Neural crest cell (in vitro differentiated cells): ENCODE measurements around the gene AFM. TPM values are rescaled to one million over a fixed set of nuclear protein-coding genes. Genes with fewer than 3 reads are reported as not detected.

ENCODE experiments used
- DNase-seq: peaks from one replicate; pipeline ENCODE4 v3.0.0; 2021; ENCODE audit warnings: low read depth, mixed read lengths, low spot score
- H3K27ac Mint-ChIP-seq: one replicate; pipeline ENCODE4 v1.8.0; 2021; ENCODE audit warnings: mild to moderate bottlenecking, mixed read lengths; ENCODE audit not compliant: unreplicated experiment
- H3K27me3 Mint-ChIP-seq: 2 replicates; pipeline ENCODE4 v1.8.0; 2021; ENCODE audit warnings: low read depth, mild to moderate bottlenecking, mixed read lengths
- H3K36me3 Mint-ChIP-seq: 2 replicates; pipeline ENCODE4 v1.8.0; 2021; ENCODE audit warnings: low read depth, mild to moderate bottlenecking, mixed read lengths
- H3K4me1 Mint-ChIP-seq: 2 replicates; pipeline ENCODE4 v1.8.0; 2021; ENCODE audit warnings: mixed read lengths
- H3K4me3 Mint-ChIP-seq: one replicate; pipeline ENCODE4 v1.8.0; 2021; ENCODE audit warnings: mild to moderate bottlenecking, mixed read lengths
- H3K9me3 Mint-ChIP-seq: 2 replicates; pipeline ENCODE4 v1.8.0; 2021; ENCODE audit warnings: mixed read lengths
- total RNA-seq: library from RNA; stranded (reverse); gene quantifications from 2 replicates; pipeline ENCODE4 v1.2.1, GENCODE V29; 2021
- TF ChIP-seq, protein P1 (sequence below): fragments of 200-600 bp; sonication (generic); conservative IDR thresholded peaks from 2 replicates; pipeline ENCODE4 v1.5.0; 2021; ENCODE audit warnings: antibody characterized with exemption, mild to moderate bottlenecking

AFM gene
- total RNA-seq, 1 donor from 2014 or later, result not detected

GRCh38 chr4:73508651-73509050 is 27.1 kb downstream of the AFM start:
- H3K27me3 Mint-ChIP-seq, result no peaks in the 10 kb centered on the region
- H3K4me1 Mint-ChIP-seq, result no peaks in the 10 kb centered on the region
- no peak overlapping the region for H3K27ac Mint-ChIP-seq
- no peaks in the 10 kb centered on the region for H3K36me3 Mint-ChIP-seq
- H3K4me3 Mint-ChIP-seq, result no peak overlapping the region
- TF ChIP-seq, protein P1, sequence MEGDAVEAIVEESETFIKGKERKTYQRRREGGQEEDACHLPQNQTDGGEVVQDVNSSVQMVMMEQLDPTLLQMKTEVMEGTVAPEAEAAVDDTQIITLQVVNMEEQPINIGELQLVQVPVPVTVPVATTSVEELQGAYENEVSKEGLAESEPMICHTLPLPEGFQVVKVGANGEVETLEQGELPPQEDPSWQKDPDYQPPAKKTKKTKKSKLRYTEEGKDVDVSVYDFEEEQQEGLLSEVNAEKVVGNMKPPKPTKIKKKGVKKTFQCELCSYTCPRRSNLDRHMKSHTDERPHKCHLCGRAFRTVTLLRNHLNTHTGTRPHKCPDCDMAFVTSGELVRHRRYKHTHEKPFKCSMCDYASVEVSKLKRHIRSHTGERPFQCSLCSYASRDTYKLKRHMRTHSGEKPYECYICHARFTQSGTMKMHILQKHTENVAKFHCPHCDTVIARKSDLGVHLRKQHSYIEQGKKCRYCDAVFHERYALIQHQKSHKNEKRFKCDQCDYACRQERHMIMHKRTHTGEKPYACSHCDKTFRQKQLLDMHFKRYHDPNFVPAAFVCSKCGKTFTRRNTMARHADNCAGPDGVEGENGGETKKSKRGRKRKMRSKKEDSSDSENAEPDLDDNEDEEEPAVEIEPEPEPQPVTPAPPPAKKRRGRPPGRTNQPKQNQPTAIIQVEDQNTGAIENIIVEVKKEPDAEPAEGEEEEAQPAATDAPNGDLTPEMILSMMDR, result no peak
- H3K9me3 Mint-ChIP-seq, result no peaks in the 10 kb centered on the region
- no peak for DNase-seq

DNA sequence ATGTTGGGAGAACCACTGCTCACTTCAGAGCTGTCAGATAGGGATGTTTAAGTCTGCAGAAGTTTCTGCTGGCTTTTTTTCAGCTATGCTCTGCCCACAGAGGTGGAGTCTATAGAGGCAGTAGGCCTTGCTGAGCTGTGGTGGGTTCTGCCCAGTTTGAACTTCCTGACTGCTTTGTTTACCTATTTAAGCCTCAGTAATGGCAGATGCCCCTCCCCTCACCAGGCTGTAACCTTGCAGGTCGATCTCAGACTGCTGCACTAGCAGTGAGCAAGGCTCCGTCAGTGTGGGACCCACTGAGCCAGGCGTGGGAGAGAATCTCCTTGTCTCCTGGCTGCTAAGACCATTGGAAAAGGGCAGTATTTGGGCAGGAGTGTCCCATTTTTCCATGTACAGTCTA is 36.8 kb downstream of the AFM start:
- peaks cover 9% of the 10 kb centered on the region for H3K27me3 Mint-ChIP-seq
- no peaks in the 10 kb centered on the region for H3K4me1 Mint-ChIP-seq
- no peak for DNase-seq
- H3K36me3 Mint-ChIP-seq, result no peaks in the 10 kb centered on the region
- TF ChIP-seq, protein P1, result no peak
- H3K4me3 Mint-ChIP-seq, result no peak overlapping the region
- H3K9me3 Mint-ChIP-seq, result peaks cover 5% of the 10 kb centered on the region
- H3K27ac Mint-ChIP-seq, result no peak overlapping the region

DNA sequence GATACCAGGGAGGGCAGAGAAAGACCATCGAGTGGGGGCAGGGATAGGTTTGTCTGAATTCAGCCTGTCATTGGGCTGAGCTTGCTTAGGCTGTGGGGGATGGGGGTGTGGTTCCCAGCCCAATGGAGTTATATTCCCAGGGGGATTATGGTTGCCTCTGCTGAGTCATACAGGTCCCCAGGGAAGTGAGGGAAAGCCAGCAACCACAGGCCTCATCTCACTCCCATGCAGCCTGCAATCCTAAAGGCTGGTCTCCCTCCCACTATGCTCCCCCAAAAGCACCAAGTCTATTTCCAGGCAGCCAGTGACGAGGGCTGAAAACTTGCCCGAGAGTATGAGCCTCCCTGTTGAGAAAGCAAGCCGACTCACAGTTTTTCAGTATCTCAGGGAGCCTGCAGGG is 39.3 kb downstream of the AFM start:
- Mint-ChIP-seq H3K27me3 (peaks cover 3% of the 10 kb centered on the region), H3K27ac (no peak overlapping the region), H3K9me3 (peaks cover 5% of the 10 kb centered on the region), H3K36me3 (no peaks in the 10 kb centered on the region), H3K4me1 (no peaks in the 10 kb centered on the region), H3K4me3 (no peak overlapping the region)
- DNase-seq, result no peak
- TF ChIP-seq, protein P1, result no peak

- H3K27me3 Mint-ChIP-seq, result no peaks in the 10 kb centered on the region
- H3K4me1 Mint-ChIP-seq, result no peaks in the 10 kb centered on the region
- H3K36me3 Mint-ChIP-seq, result no peaks in the 10 kb centered on the region
- H3K9me3 Mint-ChIP-seq, result peaks cover 3% of the 10 kb centered on the region
- TF ChIP-seq, protein P1, result no peak
- H3K27ac Mint-ChIP-seq, result no peak overlapping the region
- DNase-seq, result no peak
- H3K4me3 Mint-ChIP-seq, result no peak overlapping the region
These were observed 41.6 kb downstream of the AFM start for GRCh38 chr4:73523126-73523525.

DNA sequence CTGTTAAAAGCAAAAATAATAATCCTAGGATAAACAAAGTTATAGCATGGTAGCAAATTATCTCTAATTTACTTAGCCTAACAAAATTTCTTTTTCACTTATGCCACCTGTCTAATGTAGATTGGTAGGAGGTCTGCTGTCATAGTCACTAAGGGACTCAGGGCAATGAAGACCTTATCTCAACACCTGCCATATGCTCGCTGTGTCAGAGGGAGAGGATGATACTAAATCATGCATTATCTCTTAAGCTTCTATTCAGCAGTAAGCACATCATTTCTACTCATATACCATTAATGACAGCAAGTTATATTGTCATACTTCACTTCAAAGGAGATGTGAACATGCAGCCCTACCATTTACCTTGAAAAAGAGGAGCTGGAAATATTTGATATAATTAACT is 44.1 kb downstream of the AFM start:
- DNase-seq, result no peak
- no peak overlapping the region for H3K27ac Mint-ChIP-seq
- no peaks in the 10 kb centered on the region for H3K27me3 Mint-ChIP-seq
- no peaks in the 10 kb centered on the region for H3K4me1 Mint-ChIP-seq
- no peaks in the 10 kb centered on the region for H3K36me3 Mint-ChIP-seq
- H3K4me3 Mint-ChIP-seq, result no peak overlapping the region
- H3K9me3 Mint-ChIP-seq, result no peaks in the 10 kb centered on the region
- TF ChIP-seq, protein P1, result no peak

GRCh38 chr4:73527196-73527595 is 45.7 kb downstream of the AFM start:
- TF ChIP-seq, protein P1, result no peak
- H3K9me3 Mint-ChIP-seq, result no peaks in the 10 kb centered on the region
- H3K4me1 Mint-ChIP-seq, result no peaks in the 10 kb centered on the region

More at GRCh38 chr4:73527196-73527595, 45.7 kb downstream of the AFM start:
- no peak for DNase-seq
- Mint-ChIP-seq H3K27me3 (no peaks in the 10 kb centered on the region), H3K27ac (no peak overlapping the region), H3K4me3 (no peak overlapping the region), H3K36me3 (no peaks in the 10 kb centered on the region)
